Kidney capillary endothelial cell (primary cell): ENCODE results near the gene SHROOM2.

Experiments used
- DNase-seq: peaks from one replicate; pipeline ENCODE4 v3.0.0-alpha.2; 2018; ENCODE audit warnings: low spot score

Gene SHROOM2

GRCh38 chrX:9943420-9943819 lies 157.2 kb downstream of the SHROOM2 start:
- no peak for DNase-seq

GRCh38 chrX:9947131-9947794 lies 161.0 kb downstream of the SHROOM2 start:
- no peak for DNase-seq

GRCh38 chrX:9948406-9948805 lies 162.2 kb downstream of the SHROOM2 start:
- no peak for DNase-seq

GRCh38 chrX:9952300-9952699 lies 166.1 kb downstream of the SHROOM2 start:
- no peak for DNase-seq

- no peak for DNase-seq
Observed at GRCh38 chrX:9953396-9953795, 167.2 kb downstream of the SHROOM2 start.

- DNase-seq: no peak
Observed at GRCh38 chrX:9955506-9955905, 169.3 kb downstream of the SHROOM2 start.

GRCh38 chrX:9957743-9958142 lies 171.5 kb downstream of the SHROOM2 start:
- no peak for DNase-seq

GRCh38 chrX:9958183-9958582 lies 172.0 kb downstream of the SHROOM2 start:
- no peak for DNase-seq

- no peak for DNase-seq
Observed at GRCh38 chrX:9961750-9962149, 175.5 kb downstream of the SHROOM2 start.

GRCh38 chrX:9966775-9967408 lies 180.7 kb downstream of the SHROOM2 start, which contains the start of gene CLDN34:
TSS of gene CLDN34 (plus strand) at chrX:9967358. CDS start at chrX:9967358, 0 bp downstream.
- DNase-seq: no peak

GRCh38 chrX:9977635-9978034 lies 191.4 kb downstream of the SHROOM2 start:
- no peak for DNase-seq

GRCh38 chrX:9980401-9980800 lies 194.2 kb downstream of the SHROOM2 start:
- no peak for DNase-seq

GRCh38 chrX:9980927-9981326 lies 194.7 kb downstream of the SHROOM2 start:
- no peak for DNase-seq

- DNase-seq: no peak
Observed at GRCh38 chrX:9983441-9983840, 197.2 kb downstream of the SHROOM2 start.

GRCh38 chrX:9983846-9984245 lies 197.6 kb downstream of the SHROOM2 start:
- no peak for DNase-seq

- DNase-seq: no peak
Observed at GRCh38 chrX:9988762-9989161, 202.5 kb downstream of the SHROOM2 start.

GRCh38 chrX:9992061-9992460 lies 205.8 kb downstream of the SHROOM2 start:
- no peak for DNase-seq

GRCh38 chrX:9992724-9993123 lies 206.5 kb downstream of the SHROOM2 start:
- DNase-seq: no peak

GRCh38 chrX:9995855-9996339 lies 209.7 kb downstream of the SHROOM2 start:
- DNase-seq: no peak

GRCh38 chrX:9997041-9997440 lies 210.8 kb downstream of the SHROOM2 start:
- DNase-seq: no peak

GRCh38 chrX:9997524-9997923 lies 211.3 kb downstream of the SHROOM2 start:
- no peak for DNase-seq
